Nasal cavity respiratory epithelium epithelial cell of viscerocranial mucosa (primary cell): ENCODE measurements around the gene NKX1-1. TPM values are rescaled to one million over a fixed set of nuclear protein-coding genes. Genes with fewer than 3 reads are reported as not detected.

ENCODE experiments used
- total RNA-seq: library from RNA; depleted of rRNA; stranded (reverse); fragments of >200 nt; gene quantifications from 2 replicates; pipeline ENCODE4 v1.2.3, GENCODE V29; 2014

NKX1-1 gene
- total RNA-seq, result not detected in 2 replicates

GRCh38 chr4:1406394-1406980 lies at the start of gene NKX1-1:
Gene NKX1-1, minus strand, starts transcription at chr4:1406442. Its CDS starts 0 bp downstream, at chr4:1406442.

Other genes starting within 250 kb of the NKX1-1 start
- 3.1 and 16.9 TPM in 2 replicates for gene SPON2, start 233.9 kb downstream of the NKX1-1 start, total RNA-seq
- gene CTBP1, start 157.3 kb downstream of the NKX1-1 start, total RNA-seq, result 175 and 279 TPM in 2 replicates
- 36.6 and 74.1 TPM in 2 replicates for gene MAEA, start 116.6 kb downstream of the NKX1-1 start, total RNA-seq
- 9.6 and 15.9 TPM in 2 replicates for gene UVSSA, start 59.2 kb downstream of the NKX1-1 start, total RNA-seq